ENCODE results near the gene MORN3. TPM values are rescaled to one million over a fixed set of nuclear protein-coding genes. Genes with fewer than 3 reads are reported as not detected.

Gene MORN3
- total RNA-seq, 3 donors from 2014 or later (not counting 1 experiment from before 2014, with no cell fraction given), result 3.0 to 7.6 (median 4.4) TPM

GRCh38 chr12:121628037-121628436, 41.4 kb downstream of the MORN3 start:
- peaks cover 70% of the 10 kb centered on the region for H3K4me1 ChIP-seq (ENCODE audit: control insufficient read depth, insufficient read depth, low read length)

GRCh38 chr12:121626853-121627640, 42.4 kb downstream of the MORN3 start:
- Mint-ChIP-seq H3K9me3 (no peaks in the 10 kb centered on the region), H3K27me3 (ENCODE audit: low read depth in 2 of 2) (no peaks in the 10 kb centered on the region), H3K4me1 (peaks cover 49 to 59% of the 10 kb centered on the region in 2 donors), H3K36me3 (no peaks in the 10 kb centered on the region), H3K27ac (peak overlapping the region; percentile 94), H3K4me3 (peak overlapping the region; percentile 91)
- WGBS (ENCODE audit: insufficient coverage), result under 1% methylated on average over 53 of the region's 53 CpGs
- Histone ChIP-seq H3K27me3 (ENCODE audit: control insufficient read depth, insufficient read depth, low read length) (no peaks in the 10 kb centered on the region), H3K36me3 (ENCODE audit: control insufficient read depth, insufficient read depth, low read length) (peaks cover 11% of the 10 kb centered on the region), H3K9me3 (ENCODE audit: control insufficient read depth, insufficient read depth, low read length) (no peaks in the 10 kb centered on the region), H3K4me3 (ENCODE audit: low read length) (peak overlapping the region; percentile 90), H3K4me1 (ENCODE audit: control insufficient read depth, insufficient read depth, low read length) (peaks cover 60% of the 10 kb centered on the region), H3K27ac (ENCODE audit: low read length) (peak overlapping the region; percentile 99)
- peak; percentile 83 to 93 for DNase-seq
- ATAC-seq, result peak; percentile 52 to 68 (median 58)
- no peak for TF ChIP-seq CTCF (IDR thresholded peaks at IDR 0.05)
- intact Hi-C loops (cut with micrococcal nuclease), result loop anchor here (1.0 to 5.0 kb wide), 6 partner anchors 37 to 176 kb away; no protein-coding TSS in a partner anchor

More at GRCh38 chr12:121628037-121628436, 41.4 kb downstream of the MORN3 start:
- Histone ChIP-seq H3K4me3 (ENCODE audit: low read length) (peak overlapping the region; percentile 90), H3K9me3 (ENCODE audit: control insufficient read depth, insufficient read depth, low read length) (no peaks in the 10 kb centered on the region), H3K27ac (ENCODE audit: low read length) (peak overlapping the region; percentile 99), H3K27me3 (ENCODE audit: control insufficient read depth, insufficient read depth, low read length) (no peaks in the 10 kb centered on the region), H3K36me3 (ENCODE audit: control insufficient read depth, insufficient read depth, low read length) (peaks cover 11% of the 10 kb centered on the region)
- H3K27ac Mint-ChIP-seq, result peak overlapping the region; percentile 94
- 21% methylated on average over 7 of the region's 8 CpGs for WGBS (ENCODE audit: insufficient coverage)
- intact Hi-C loops (cut with micrococcal nuclease), result loop anchor here (5.0 kb wide), 2 partner anchors 96 to 159 kb away; no protein-coding TSS in a partner anchor
- ATAC-seq, result no peak
- no peak for TF ChIP-seq CTCF (IDR thresholded peaks at IDR 0.05)
- peaks cover 59 to 69% of the 10 kb centered on the region in 2 donors for H3K4me1 Mint-ChIP-seq
- peak overlapping the region; percentile 91 for H3K4me3 Mint-ChIP-seq
- no peaks in the 10 kb centered on the region for H3K27me3 Mint-ChIP-seq (ENCODE audit: low read depth in 2 of 2)
- no peaks in the 10 kb centered on the region for H3K9me3 Mint-ChIP-seq
- no peaks in the 10 kb centered on the region for H3K36me3 Mint-ChIP-seq
- no peak for DNase-seq

- WGBS (ENCODE audit: insufficient coverage), result under 1% methylated on average over 92 of the region's 92 CpGs
- H3K27ac ChIP-seq (ENCODE audit: low read length), result peak within 1 kb of the TSS; percentile 99
- H3K4me1 ChIP-seq (ENCODE audit: control insufficient read depth, insufficient read depth, low read length), result peaks cover 52% of the 10 kb centered on the region
- Mint-ChIP-seq H3K27me3 (ENCODE audit: low read depth in 2 of 2) (no peaks in the 10 kb centered on the region), H3K4me3 (peak within 1 kb of the TSS; percentile 91), H3K36me3 (no peaks in the 10 kb centered on the region), H3K9me3 (no peaks in the 10 kb centered on the region), H3K4me1 (peaks cover 41 to 52% of the 10 kb centered on the region in 2 donors), H3K27ac (peak within 1 kb of the TSS; percentile 94)
- intact Hi-C loops (cut with micrococcal nuclease), result loop anchor here (1.0 to 5.0 kb wide), 4 partner anchors 36 to 177 kb away; no protein-coding TSS in a partner anchor
- H3K4me3 ChIP-seq (ENCODE audit: low read length), result peak within 1 kb of the TSS; percentile 90
- DNase-seq (peak; percentile 98), ATAC-seq (peak; percentile 71 to 89 (median 78))
- no peak for TF ChIP-seq CTCF (IDR thresholded peaks at IDR 0.05)
- H3K9me3 ChIP-seq (ENCODE audit: control insufficient read depth, insufficient read depth, low read length), result no peaks in the 10 kb centered on the region
- peaks cover 10% of the 10 kb centered on the region for H3K36me3 ChIP-seq (ENCODE audit: control insufficient read depth, insufficient read depth, low read length)
- no peaks in the 10 kb centered on the region for H3K27me3 ChIP-seq (ENCODE audit: control insufficient read depth, insufficient read depth, low read length)
Observed at GRCh38 chr12:121626087-121626852, 43.2 kb downstream of the MORN3 start, which contains the start of gene ORAI1. TSS of gene ORAI1 (plus strand) at chr12:121626530.
